Activated CD4-positive, alpha-beta T cell treated with anti-CD3 and anti-CD28 coated beads for 48 hours (primary cell): ENCODE results near the gene ATP5F1B.
A peak's percentile ranks its signal among the peaks of the same experiment; 100 is the strongest.

Source experiments
- DNase-seq: peaks from one replicate; pipeline ENCODE4 v3.0.0-alpha.2; 2020

The ATP5F1B gene

DNA sequence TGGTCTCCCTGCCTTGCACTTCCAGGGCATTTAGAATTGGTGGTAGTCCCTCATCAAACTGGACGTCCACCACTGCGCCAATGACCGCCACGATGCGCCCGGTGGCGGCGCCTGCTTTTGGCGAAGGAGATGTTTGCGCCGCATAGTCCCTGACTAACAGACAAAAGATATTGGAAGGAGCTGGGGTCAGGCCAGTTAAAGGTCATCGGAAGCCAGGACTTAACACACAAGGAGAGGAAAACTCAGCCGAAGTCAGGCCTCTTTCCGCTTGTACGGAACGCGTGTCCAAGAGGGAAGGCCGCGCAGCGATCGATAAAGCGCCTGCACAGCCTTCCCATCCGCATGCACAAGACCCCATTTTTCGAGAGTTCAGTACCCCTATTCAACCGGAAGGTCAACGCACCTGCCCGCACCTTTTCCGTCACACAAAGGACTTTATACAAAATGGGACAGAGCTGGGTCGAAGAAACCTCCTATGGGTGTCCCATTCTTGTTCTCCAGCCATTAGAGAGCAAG lies 525 bp downstream of the ATP5F1B start:
- DNase-seq = peak; percentile 20

DNA sequence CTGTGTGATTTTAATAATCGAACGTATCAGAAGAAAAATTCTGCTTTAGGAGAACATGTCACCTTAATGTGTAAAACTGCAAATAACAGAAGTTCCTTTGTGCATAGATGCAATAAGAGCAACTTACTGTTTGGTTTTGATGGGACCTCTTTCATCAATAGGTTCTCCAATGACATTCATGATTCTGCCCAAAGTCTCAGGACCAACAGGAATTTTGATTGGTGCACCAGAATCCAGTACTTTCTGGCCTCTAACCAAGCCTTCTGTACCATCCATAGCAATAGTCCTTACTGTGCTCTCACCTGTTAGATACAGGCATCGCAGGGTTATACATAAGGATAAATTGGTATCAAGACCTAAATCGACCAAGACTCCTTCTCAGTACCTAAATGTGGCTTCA lies 1.1 kb downstream of the ATP5F1B start:
- DNase-seq = no peak

DNA sequence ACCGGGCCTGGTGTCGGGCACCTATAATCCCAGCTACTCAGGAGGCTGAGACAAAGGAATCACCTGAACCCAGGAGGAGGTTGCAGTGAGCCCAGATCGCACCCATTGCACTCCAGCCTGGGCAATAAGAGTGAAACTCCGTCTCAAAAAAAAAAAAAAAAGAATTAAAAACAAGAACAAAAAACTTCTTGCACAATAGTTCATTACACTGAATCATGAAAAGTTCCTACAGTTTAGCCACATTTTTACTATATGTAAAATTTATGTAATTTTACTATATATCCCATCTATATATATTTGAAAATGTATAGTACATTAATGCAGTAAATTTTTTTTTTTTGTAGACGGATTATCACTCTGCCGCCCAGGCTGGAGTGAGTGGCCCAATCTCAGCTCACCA lies 4.6 kb downstream of the ATP5F1B start:
- no peak for DNase-seq

DNA sequence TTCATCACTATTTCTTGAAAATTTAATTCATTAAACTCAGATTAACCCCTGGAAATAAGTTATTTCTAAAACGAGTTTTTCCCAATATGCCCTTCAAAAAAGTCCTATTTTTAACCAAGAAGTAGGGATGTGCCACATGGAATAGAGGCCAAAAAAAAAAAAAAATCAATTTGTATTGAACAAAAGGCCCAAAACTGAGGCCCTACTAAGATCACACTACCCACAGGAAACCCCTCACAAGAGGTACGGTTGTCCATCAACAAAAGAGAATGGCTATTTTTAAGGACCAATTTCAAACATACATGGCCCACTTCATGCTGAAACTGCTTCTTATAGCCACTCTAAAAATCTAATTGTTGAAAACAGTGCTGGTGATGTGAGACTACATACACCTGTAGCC lies 8.2 kb downstream of the ATP5F1B start:
- DNase-seq = no peak

DNA sequence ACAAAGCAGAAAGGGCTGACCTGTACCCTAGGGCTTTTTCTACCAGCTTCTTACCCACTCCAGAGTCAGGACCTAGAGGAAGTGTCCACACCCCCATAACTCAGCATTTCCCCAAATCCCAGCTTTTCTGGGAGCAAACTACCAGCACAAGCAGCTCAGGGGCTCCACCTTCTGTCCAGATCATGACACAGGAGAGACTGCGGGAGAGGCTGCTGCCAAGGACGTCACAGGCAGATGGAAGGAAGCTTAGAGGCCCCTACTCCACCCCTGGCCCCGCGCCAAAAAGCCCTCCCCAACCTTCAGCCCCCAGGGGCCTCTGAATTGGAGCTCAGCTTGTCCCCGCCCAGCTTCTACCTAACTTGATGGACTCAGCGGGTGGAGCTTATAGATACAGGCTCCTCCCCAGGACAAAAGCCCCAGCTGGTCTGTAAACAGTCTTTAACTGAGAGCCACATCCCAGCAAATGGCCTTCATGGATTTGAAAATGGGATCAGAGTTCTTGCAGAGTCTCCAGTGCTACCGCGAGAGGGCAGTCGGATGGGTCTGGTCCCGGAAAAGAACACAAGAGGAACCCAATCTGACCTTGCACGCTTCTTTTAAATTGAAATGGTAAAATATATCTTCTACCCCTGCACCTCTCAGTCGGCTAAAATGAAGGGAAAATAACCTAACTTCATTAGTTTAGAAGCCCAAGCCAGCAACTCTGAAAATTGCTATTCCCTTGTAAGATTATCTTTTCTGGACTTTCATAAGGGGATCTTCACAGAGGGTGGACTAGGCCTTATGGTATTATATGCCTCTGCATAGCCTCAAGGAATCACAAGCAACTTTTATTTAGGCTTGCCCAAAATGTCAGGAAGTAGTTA lies 8.9 kb downstream of the ATP5F1B start:
- DNase-seq = peak; percentile 96

DNA sequence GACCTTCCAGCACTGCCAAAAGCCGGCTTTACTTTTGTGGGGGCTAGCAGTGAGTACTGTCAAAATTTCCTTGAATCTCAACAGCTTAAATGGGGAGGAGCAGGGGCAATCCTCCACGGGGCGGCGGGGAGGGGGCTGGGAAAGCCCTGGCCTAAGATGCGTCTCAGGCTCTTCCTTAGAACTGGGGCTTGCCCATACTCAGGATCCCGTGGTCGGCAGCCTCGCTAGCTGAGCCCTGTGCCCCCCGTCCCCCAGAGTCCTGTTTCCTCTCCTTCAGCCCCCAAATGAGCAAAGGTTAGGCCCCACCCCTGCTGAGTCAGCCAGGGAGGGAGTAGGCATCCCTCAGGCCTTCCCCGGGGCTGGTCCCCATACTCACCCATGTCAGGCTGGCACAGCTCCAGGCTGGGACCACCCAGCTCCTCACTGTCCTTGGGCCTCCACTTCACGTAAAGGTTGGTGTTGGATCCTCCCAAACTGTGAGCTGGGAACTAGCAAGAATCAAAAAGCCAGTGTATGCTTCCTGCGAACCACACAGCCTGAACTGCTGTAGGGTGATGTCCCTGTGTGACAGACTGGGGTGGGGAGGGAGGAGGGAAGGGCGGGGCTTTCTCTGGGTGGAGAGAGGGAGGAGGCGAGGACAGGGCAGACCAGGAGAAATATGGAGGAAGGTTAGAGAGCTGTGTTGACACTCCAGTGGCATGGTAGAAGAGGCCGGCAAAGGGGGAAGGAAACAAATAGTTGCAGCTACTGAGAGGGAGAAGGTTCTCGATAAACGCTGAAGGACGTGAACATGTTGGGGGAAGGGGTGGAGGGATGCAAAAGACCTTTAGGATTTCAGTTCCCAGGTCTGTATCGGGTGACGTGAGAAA lies 9.7 kb downstream of the ATP5F1B start:
- peak; percentile 89 for DNase-seq

DNA sequence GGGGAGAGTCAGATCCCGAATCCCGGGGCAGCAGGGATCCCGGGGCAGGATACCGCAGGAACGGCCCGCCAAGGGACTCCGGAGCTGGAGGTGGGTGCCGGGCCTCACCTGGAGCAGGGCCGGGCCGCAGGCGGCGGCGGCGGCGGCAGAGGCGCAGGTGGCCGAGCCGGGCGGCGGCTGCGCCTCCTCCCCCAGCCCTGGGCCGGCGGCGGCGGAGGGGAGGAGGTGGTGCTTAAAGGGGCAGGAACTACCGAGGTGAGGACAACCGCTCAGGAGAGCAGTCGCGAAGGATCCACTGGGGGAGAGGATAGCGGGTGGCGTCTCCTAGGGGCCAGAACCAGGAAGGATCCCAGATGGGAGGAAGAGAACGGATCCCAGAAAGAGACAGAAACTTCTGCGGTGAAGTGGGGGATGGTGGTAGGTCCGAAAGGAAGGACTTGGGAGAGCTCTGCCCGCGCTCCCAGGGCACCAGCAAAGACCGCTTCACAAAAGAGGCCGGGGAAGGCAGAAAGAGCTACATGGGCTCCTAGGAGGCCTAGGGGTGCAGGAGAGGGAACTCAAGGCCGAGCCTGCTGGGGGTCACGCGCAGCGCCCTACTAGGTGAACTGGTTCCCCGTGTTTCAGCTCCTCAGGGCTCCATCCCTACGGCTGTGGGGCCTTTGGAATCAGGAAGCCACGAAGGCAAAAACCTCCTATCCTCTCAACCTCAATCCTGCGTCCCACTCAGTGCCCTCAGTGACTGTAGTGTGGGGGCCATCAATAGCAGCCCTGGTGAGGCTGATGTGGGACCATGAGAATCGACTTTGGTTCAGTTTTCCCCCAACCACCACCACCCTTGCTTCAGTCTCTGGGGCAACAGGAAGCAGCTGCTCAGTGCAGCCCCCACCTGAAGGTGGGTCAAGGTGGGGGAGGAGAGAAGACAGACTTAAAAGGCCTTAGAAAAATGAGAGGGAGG lies 10.7 kb downstream of the ATP5F1B start:
- DNase-seq = peak; percentile 77

DNA sequence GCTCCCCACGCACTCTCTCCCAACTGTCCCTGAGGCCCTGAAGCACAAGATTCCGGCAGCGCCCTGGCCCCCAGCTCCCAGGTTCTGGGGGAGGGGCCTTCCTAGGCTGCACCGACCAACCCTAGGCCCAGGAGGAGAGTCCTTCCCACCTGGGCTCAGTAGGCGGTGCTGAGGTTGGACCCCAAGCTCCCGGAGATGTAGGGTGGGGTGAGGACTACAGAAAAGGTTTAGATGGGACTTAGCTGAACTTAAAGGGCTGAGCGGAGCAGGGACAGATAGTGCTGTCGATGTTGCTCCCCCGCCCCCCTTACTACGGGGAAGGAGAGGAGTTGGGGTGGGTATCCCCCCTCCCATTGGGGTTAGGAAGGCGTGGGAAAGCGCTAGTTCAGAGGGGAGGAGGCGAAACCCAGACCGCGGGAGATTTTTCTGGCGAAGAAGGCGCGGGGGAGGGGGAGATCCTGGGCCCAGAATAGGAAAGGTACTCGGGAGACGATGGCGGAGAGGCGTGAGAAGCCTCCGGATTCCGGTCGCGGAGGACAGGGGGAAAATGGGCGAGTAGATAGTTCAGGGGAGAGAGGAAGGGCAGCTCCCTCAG lies 11.4 kb downstream of the ATP5F1B start:
- peak; percentile 28 for DNase-seq

DNA sequence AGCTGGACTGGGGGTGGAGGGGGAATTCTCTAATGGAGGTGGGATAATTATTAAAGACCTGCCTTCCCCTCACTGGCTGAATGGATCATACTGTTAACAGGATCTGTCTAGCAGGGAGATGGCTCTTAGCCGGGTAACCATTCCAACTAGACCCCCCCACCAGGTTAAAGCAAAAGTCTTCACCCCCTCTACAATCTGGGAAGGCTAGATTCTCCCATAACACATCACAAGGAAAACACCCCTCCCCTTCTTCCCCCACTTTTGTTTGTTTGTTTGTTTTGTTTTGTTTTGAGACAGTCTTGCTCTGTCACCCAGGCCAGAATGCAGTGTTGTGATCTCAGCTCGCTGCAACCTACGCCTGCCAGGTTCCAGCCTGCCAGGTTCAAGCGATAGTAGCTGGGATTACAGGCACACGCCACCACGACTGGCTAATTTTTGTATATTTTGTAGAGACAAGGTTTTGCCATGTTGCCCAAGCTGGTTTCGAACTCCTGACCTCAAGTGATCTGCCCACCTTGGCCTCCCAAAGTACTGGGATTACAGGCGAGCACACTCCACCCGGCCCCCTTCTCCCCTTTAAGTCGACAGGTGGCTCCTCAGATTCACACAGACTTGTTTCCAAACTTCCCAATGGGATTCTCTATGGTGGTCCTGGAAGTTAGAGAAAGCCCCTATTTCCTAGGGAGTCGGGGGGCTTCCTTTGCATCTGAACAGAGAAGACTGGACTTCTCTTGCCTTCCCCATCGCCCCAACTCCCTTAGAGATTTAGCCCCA lies 12.1 kb downstream of the ATP5F1B start:
- DNase-seq = no peak

DNA sequence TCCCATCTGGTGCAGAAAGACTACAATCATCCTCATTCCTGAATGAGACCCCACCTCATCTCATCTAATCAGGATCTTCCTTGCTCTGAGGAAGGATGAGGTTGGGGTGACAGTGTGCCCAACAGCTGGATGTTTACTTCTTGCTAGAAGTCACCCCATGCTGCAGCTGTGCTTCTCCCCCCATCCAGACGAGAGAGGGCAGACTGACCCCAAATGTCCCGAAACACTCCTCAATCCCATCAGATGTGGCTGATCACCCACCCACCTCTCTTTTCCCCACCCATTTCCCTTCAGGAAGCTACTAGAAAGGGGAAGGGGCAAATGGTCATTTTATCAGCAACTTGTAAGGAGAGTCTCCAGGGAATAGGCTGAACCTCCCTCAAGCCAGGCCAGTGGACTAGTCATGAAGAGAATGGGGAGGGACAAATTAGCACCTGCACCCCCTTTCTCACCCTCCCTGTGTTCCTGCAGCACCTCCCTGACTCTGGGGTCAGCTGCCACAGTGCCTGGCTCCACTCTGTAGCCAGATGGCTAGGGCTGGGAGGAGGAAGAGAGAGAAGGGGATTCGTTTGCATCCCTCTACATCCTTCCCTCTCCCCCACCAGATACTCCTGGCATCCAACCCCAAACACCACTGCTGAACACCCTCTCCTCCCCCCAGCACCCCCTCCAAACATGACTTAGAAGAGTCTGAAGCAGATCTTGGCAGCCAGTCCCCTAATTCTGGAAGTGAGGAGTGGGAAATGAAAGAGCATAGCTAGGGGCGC lies 12.9 kb downstream of the ATP5F1B start:
- DNase-seq = no peak

DNA sequence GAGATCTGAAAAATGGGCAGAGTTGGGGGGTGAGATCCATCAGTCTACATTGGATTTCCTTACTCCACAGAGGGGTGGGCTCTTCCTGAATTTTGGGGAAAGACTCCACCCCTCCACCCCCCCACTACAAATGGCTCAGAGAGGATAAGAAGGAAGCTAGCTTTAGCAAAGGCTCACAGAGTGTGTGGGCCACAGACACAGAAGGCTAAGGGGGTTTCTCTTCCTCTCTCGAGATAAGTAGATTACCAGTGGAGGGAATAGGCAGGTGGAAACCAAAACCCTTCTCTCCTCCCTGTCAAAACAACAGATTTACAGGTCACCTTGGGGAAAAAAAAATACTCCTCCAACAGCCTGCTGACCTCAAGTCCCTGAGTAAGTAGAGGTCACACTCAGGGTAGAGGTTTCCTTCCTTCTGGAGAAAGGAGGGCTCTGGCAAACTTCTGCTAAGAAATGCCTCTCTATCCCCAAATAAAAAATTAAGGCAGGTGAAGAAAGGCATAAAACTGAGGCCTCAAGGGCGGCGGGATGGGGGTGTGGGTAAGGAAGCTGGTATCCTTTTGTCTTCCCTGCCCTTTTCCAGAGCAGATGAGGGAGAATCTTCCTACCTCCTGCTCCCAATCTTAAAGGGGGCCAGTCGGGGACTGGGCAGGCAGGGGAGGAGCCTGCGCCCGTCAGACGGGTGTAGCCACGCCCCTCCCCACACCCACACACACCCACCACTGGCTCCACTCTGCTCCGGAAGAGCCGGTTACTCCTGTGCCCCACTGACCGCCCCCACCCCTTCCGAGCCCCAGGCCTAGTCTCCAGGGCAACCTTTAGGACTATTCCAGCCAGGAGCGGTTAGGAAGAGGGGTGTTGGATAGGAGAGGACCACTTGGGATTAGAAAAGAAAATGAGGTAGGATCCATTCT lies 13.7 kb downstream of the ATP5F1B start:
- DNase-seq = peak; percentile 66

DNA sequence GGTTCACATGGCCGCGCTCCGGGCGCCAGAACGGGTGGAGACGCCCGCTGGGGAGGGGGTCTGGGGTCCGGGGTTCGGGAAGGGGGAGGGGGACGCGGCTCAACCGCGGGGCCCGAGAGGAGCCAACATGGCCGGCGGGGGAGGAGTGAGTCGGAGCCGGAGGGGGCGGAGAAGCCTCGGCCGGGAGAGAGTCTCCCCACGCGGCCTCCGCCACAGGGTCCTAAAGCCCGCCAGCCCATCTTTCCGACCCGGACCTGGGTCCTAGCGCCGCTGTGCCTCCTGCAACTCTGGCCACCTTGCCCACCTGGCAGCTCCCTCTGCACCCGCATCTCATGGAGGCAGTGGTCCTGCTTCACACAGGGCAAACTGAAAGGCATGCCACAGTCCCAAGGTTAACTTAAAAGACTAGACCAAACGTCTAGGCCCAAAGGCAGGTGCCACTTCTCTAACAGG lies 15.6 kb downstream of the ATP5F1B start, which contains the start of gene BAZ2A:
BAZ2A (minus strand) TSS at position 147 of the 453 bp plus-strand sequence. CDS start 12,796 bp downstream, outside the sequence.
- peak; percentile 93 for DNase-seq

DNA sequence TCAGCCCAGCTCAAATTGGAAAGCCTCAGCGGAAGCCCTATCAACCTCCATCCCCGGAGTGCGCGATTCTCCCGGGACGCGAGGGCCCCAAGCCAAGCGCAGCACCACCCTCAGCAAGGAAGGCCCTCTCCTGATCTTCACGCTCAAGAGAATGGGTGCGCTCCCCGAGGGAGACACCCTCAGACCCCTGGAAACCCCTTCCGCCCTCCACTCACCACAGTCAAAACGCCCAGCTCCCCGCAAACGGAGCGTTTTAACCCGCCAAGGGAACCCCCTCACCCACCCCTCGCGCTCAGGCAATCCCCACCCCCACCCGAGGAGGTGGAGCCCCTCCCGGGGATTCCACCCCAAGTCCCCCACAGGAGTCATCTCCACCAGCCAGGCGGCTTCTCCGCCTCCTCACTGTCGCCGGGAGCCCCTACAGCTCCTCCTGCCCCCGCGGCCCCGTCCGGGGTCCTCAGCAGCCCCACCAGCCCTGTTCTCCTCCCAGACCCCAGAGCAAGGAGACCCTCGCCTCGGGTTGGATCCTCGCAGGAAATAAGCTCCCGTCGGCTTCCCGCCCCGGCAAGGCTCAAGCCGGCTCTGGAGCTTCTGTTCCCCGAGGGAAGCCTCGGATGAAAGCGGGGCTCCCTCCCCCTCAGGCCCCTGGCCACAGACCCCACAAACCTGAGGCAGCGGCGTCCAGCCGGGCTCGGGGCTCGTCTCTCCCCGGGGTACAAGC lies 16.2 kb downstream of the ATP5F1B start:
- peak; percentile 45 for DNase-seq

DNA sequence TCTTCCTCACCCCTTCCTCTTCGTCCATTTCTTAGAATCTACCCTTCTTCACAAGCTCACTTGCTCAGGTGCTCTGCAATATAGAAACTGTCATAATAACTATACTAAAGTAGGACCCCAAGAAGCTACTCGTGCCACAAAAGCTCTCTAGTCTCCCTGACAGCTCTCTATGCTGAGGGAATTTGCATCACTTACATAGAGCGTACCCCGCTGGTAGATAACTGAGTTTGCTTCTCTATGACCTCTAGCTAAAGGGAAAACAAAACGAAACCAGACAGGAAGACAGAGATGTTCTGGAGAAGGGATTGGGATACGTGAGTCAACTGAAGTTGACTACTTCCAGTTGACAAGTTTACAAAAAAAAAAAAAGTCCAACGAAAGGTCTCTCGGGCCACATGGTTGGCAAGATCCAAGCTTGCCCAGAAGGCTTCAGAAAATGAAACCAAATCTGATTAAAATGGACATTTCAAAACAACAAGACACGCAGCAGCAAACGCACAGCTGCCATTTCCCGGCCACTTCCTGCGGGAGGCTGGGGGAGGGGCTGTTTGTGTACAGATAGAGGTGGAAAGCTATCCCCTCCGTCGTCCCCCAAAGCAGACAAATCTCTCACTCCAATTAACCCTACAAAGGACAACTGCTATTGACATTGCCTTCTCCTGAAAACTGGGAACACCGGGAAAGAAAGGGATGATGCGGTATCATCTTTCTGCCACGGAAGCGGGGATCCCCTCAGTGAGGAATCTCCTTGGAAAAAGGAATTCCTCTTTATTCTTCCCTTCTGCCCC lies 16.9 kb downstream of the ATP5F1B start:
- peak; percentile 72 for DNase-seq

DNA sequence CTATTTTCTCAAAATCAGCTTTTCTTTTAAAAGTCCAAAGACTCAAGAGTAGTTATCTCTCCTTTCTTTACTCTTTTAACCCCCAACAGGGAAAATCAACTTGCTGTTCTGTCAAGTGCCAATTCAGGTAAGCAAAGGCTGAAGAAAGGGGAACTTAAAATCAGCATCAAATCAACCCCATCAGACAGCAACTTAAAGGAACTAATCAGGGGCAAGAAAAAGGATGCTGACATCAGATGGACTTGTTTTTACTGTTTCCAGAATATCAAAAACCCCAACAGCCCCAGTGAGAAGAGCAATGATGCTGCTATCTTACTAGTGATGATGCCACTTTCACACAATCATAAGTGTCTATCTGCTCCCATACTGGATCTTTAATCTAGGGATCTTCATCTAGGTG lies 19.1 kb downstream of the ATP5F1B start:
- DNase-seq = no peak

DNA sequence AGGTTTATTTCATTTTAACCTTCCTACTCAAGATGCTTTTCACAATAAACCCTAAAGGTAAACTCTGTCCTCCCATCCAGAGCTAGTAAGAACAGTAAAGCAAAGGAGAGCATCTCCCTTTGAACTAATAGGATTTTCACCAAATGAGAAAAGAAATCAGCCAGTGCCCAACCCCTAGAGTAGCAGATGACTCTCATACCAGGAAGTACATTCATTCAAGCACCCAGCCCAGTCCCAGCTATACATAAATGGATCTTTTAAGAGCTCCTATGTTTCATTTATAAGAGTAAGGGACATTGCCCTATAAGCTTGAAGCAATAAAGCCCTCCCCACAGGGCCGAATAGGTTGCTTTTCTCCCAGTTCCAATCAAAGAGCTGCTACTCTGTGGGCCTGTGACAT lies 23.2 kb downstream of the ATP5F1B start:
- DNase-seq = no peak

DNA sequence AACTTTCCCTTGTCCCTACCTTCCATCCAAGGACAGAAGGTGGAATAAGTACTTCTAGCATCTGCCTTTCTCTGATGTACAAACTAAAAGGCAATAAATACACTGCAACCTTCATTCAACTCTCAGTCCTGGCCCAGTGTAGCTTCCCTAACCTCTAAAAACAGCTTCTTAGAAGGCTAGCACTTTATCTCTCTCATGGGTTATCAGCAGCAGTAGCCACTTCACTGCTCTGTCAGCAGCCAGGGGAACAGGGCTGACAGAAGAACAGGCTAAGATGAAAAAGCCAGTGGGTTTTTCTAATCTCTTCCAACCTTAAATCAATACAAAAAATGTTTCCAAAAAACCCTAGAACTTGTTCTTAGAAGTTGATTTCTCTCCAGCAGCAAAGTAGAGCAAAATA lies 28.9 kb downstream of the ATP5F1B start:
- DNase-seq = no peak

DNA sequence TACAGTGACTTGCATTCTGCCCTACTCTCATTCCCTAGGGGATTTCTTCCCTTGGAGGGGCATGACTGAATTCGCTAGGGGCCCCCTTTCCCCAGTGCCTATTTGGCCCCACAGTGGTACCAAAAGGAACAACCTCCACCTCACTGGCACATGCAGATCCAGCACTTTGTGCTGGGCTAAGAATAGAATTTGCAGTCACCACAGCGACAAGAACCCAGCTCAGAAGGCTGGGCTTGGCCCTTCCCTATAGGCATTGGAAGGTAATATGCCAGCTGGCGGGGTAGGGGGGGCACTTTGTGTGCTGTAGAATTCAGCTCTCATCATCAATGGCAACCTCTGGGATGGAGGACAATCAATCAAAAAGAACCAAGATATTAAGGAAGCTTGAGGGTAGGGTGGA lies 29.5 kb downstream of the ATP5F1B start:
- no peak for DNase-seq
